Measurements from ENCODE around the gene URAD. TPM values are rescaled to one million over a fixed set of nuclear protein-coding genes. Genes with fewer than 3 reads are reported as not detected.

The URAD gene
- total RNA-seq, 1 donor: not detected

GRCh38 chr13:27978301-27978968, 10.1 kb downstream of the URAD start:
- Histone ChIP-seq H3K4me2 (ENCODE audit: insufficient read depth, low read length) (no peak overlapping the region), H3K4me3 (ENCODE audit: insufficient read depth, low read length) (no peak overlapping the region), H3K27me3 (ENCODE audit: insufficient read depth, low read length) (peaks cover 94% of the 10 kb centered on the region)

GRCh38 chr13:27977476-27978300, 10.8 kb downstream of the URAD start:
- no peak overlapping the region for H3K4me3 ChIP-seq (ENCODE audit: insufficient read depth, low read length)
- TF ChIP-seq, protein P1, sequence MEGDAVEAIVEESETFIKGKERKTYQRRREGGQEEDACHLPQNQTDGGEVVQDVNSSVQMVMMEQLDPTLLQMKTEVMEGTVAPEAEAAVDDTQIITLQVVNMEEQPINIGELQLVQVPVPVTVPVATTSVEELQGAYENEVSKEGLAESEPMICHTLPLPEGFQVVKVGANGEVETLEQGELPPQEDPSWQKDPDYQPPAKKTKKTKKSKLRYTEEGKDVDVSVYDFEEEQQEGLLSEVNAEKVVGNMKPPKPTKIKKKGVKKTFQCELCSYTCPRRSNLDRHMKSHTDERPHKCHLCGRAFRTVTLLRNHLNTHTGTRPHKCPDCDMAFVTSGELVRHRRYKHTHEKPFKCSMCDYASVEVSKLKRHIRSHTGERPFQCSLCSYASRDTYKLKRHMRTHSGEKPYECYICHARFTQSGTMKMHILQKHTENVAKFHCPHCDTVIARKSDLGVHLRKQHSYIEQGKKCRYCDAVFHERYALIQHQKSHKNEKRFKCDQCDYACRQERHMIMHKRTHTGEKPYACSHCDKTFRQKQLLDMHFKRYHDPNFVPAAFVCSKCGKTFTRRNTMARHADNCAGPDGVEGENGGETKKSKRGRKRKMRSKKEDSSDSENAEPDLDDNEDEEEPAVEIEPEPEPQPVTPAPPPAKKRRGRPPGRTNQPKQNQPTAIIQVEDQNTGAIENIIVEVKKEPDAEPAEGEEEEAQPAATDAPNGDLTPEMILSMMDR (IDR thresholded peaks at IDR 0.05; ENCODE audit: extremely low read depth, low read depth, low read length): no peak
- peaks cover 3% of the 10 kb centered on the region for H4K20me1 ChIP-seq (ENCODE audit: insufficient read depth, low read length)
- H3K79me2 ChIP-seq (ENCODE audit: insufficient read depth, low read length): no peaks in the 10 kb centered on the region
- no peak overlapping the region for H3K4me2 ChIP-seq (ENCODE audit: insufficient read depth, low read length)
- peaks cover 97% of the 10 kb centered on the region for H3K27me3 ChIP-seq (ENCODE audit: insufficient read depth, low read length)
- H3K27ac ChIP-seq (ENCODE audit: low read depth, low read length): no peak overlapping the region
- H3K4me1 ChIP-seq (ENCODE audit: insufficient read depth, low read length): no peaks in the 10 kb centered on the region
- no peak overlapping the region for H2AFZ ChIP-seq (ENCODE audit: low read length)
- H3K9me3 ChIP-seq (ENCODE audit: low read depth, low read length): no peaks in the 10 kb centered on the region
- H3K36me3 ChIP-seq (ENCODE audit: insufficient read depth, low read length): no peaks in the 10 kb centered on the region
- DNase-seq (ENCODE audit: insufficient read length, low spot score, missing footprints): peak; percentile 70

More at GRCh38 chr13:27978301-27978968, 10.1 kb downstream of the URAD start:
- TF ChIP-seq, protein P1 (IDR thresholded peaks at IDR 0.05; ENCODE audit: extremely low read depth, low read depth, low read length): no peak
- no peaks in the 10 kb centered on the region for H3K36me3 ChIP-seq (ENCODE audit: insufficient read depth, low read length)
- no peak overlapping the region for H2AFZ ChIP-seq (ENCODE audit: low read length)
- no peaks in the 10 kb centered on the region for H3K4me1 ChIP-seq (ENCODE audit: insufficient read depth, low read length)
- H3K27ac ChIP-seq (ENCODE audit: low read depth, low read length): no peak overlapping the region
- peaks cover 3% of the 10 kb centered on the region for H4K20me1 ChIP-seq (ENCODE audit: insufficient read depth, low read length)
- DNase-seq (ENCODE audit: insufficient read length, low spot score, missing footprints): peak; percentile 66
- no peaks in the 10 kb centered on the region for H3K9me3 ChIP-seq (ENCODE audit: low read depth, low read length)
- H3K79me2 ChIP-seq (ENCODE audit: insufficient read depth, low read length): no peaks in the 10 kb centered on the region

GRCh38 chr13:27976362-27977091, 12.0 kb downstream of the URAD start:
- Histone ChIP-seq H3K27ac (ENCODE audit: low read depth, low read length) (no peak overlapping the region), H3K27me3 (ENCODE audit: insufficient read depth, low read length) (peaks cover 97% of the 10 kb centered on the region), H3K36me3 (ENCODE audit: insufficient read depth, low read length) (no peaks in the 10 kb centered on the region), H4K20me1 (ENCODE audit: insufficient read depth, low read length) (peaks cover 3% of the 10 kb centered on the region), H2AFZ (ENCODE audit: low read length) (no peak overlapping the region), H3K4me3 (ENCODE audit: insufficient read depth, low read length) (no peak overlapping the region), H3K4me1 (ENCODE audit: insufficient read depth, low read length) (no peaks in the 10 kb centered on the region), H3K4me2 (ENCODE audit: insufficient read depth, low read length) (no peak overlapping the region), H3K79me2 (ENCODE audit: insufficient read depth, low read length) (no peaks in the 10 kb centered on the region), H3K9me3 (ENCODE audit: low read depth, low read length) (no peaks in the 10 kb centered on the region)
- TF ChIP-seq, protein P1 (IDR thresholded peaks at IDR 0.05; ENCODE audit: extremely low read depth, low read depth, low read length): no peak
- peak; percentile 62 for DNase-seq (ENCODE audit: insufficient read length, low spot score, missing footprints)
